Smooth muscle cell of the brain vasculature (primary cell): ENCODE results near the gene SASH3.
A peak's percentile ranks its signal among the peaks of the same experiment; 100 is the strongest.

Experiments
- DNase-seq: peaks from one replicate; pipeline ENCODE4 v3.0.0-alpha.2; 2012; ENCODE audit warnings: low read depth, low spot score

The SASH3 gene

GRCh38 chrX:129808829-129809796 lies 29.4 kb downstream of the SASH3 start:
- DNase-seq, result no peak

GRCh38 chrX:129813662-129814368 lies 34.1 kb downstream of the SASH3 start:
- DNase-seq, result no peak

- no peak for DNase-seq
Measured at GRCh38 chrX:129818123-129818522, 38.4 kb downstream of the SASH3 start.

- DNase-seq, result peak; percentile 12
Measured at GRCh38 chrX:129823115-129823514, 43.4 kb downstream of the SASH3 start.

GRCh38 chrX:129823522-129823921 lies 43.8 kb downstream of the SASH3 start:
- no peak for DNase-seq

- DNase-seq, result no peak
Measured at GRCh38 chrX:129824620-129825019, 44.9 kb downstream of the SASH3 start.

- no peak for DNase-seq
Measured at GRCh38 chrX:129825746-129826505, 46.2 kb downstream of the SASH3 start.

- no peak for DNase-seq
Measured at GRCh38 chrX:129830494-129830893, 50.7 kb downstream of the SASH3 start.

- no peak for DNase-seq
Measured at GRCh38 chrX:129831091-129831885, 51.5 kb downstream of the SASH3 start.

- peak; percentile 29 for DNase-seq
Measured at GRCh38 chrX:129833153-129833990, 53.6 kb downstream of the SASH3 start.

- DNase-seq, result no peak
Measured at GRCh38 chrX:129836827-129837226, 57.1 kb downstream of the SASH3 start.

GRCh38 chrX:129840344-129840743 lies 60.6 kb downstream of the SASH3 start:
- no peak for DNase-seq

GRCh38 chrX:129842510-129843208 lies 62.9 kb downstream of the SASH3 start:
- DNase-seq, result no peak

GRCh38 chrX:129843209-129843458 lies 63.4 kb downstream of the SASH3 start:
- DNase-seq, result no peak

GRCh38 chrX:129843459-129844306 lies 63.9 kb downstream of the SASH3 start, which contains the start of gene ZDHHC9:
Gene ZDHHC9, minus strand, starts transcription at chrX:129843886. Its CDS starts 1,941 bp downstream, at chrX:129841945.
- peak; percentile 44 for DNase-seq
